WERI-Rb-1 (cell line): ENCODE measurements around the gene FRMD4A.
A peak's percentile ranks its signal among the peaks of the same experiment; 100 is the strongest.

Experiments
- DNase-seq: peaks from one replicate; pipeline ENCODE4 v3.0.0-alpha.2; 2020
- H3K27ac ChIP-seq: fragments of 250-450 bp; sonication (Bioruptor Pico); 2 replicates; pipeline ENCODE4 v1.5.1; 2020; ENCODE audit warnings: mild to moderate bottlenecking, moderate library complexity
- H3K27me3 ChIP-seq: fragments of 250-450 bp; sonication (Bioruptor Pico); 2 replicates; pipeline ENCODE4 v1.5.1; 2021; ENCODE audit warnings: mild to moderate bottlenecking, low read depth, moderate library complexity; ENCODE audit not compliant: insufficient read depth, severe bottlenecking
- H3K36me3 ChIP-seq: fragments of 250-450 bp; sonication (Bioruptor Pico); 2 replicates; pipeline ENCODE4 v1.5.1; 2020; ENCODE audit warnings: mild to moderate bottlenecking, moderate library complexity
- H3K4me3 ChIP-seq: 2 replicates; pipeline ENCODE4 v1.5.1; 2011; ENCODE audit warnings: low read depth, mild to moderate bottlenecking, control low read depth, low read length
- H3K9me3 ChIP-seq: fragments of 250-450 bp; sonication (Bioruptor Pico); 2 replicates; pipeline ENCODE4 v1.5.1; 2021; ENCODE audit warnings: mild to moderate bottlenecking, moderate library complexity; ENCODE audit not compliant: severe bottlenecking
- TF ChIP-seq, protein P1 (sequence below): IDR thresholded peaks from 2 replicates; pipeline ENCODE4 v1.5.1; 2011; ENCODE audit warnings: low read depth, mild to moderate bottlenecking, control low read depth, inconsistent platforms, low read length

The FRMD4A gene

DNA sequence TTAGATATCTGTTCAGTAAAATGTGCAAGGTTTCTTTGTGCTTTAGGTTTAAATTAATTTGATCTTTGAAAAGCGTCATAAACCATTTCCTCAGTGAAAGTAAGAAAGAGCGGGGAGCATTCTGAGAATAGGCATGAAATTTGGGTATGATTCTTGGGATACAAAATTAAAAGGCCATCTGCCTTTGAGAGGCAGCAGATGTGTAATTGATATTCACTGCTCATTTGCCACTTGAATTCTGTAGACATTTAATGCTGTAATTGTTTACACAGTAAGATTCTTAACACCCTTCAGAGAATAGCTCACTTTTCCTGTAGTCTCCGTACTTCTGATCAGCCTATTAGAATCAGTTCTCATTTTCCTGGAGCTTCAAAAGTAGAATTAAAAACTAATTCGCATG is 18.7 kb downstream of the FRMD4A start:
- Histone ChIP-seq H3K27ac (no peak overlapping the region), H3K27me3 (no peaks in the 10 kb centered on the region), H3K4me3 (no peak overlapping the region), H3K9me3 (no peaks in the 10 kb centered on the region), H3K36me3 (no peaks in the 10 kb centered on the region)
- TF ChIP-seq, protein P1, sequence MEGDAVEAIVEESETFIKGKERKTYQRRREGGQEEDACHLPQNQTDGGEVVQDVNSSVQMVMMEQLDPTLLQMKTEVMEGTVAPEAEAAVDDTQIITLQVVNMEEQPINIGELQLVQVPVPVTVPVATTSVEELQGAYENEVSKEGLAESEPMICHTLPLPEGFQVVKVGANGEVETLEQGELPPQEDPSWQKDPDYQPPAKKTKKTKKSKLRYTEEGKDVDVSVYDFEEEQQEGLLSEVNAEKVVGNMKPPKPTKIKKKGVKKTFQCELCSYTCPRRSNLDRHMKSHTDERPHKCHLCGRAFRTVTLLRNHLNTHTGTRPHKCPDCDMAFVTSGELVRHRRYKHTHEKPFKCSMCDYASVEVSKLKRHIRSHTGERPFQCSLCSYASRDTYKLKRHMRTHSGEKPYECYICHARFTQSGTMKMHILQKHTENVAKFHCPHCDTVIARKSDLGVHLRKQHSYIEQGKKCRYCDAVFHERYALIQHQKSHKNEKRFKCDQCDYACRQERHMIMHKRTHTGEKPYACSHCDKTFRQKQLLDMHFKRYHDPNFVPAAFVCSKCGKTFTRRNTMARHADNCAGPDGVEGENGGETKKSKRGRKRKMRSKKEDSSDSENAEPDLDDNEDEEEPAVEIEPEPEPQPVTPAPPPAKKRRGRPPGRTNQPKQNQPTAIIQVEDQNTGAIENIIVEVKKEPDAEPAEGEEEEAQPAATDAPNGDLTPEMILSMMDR = no peak
- no peak for DNase-seq

DNA sequence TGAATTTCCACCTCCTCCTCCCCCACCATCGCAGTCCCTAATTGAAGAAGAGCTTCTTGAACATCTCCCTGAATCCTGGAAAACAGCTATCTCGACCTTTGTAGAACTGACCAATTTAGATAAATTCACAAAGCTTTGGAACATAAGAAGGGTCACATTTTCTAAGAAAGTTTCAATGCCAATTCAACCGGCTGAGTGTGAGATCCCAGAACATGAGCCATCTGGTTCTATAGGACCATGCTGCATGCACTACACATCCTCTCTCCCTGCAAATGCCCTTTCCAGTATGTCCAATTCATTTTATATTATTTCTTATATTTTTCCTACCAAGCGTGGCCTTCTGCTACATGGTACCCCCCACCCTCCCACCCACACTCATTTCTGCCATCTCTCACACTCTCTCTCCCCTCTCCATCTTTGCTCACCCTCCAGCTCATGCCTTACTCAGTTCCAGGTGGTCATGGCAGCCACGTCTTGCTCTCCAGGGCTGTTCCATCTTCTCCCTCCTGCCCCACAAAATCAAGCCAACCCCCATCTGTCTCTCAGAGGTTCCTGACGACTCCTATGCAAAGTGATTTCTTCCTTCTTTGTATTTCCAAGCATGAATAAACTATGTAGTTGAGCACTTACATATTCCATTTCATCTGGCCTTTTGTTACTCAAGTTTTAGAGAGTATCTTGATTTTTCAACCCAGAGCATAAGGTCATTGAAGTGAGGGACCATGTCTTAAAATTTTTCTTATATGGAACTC is 19.3 kb downstream of the FRMD4A start:
- Histone ChIP-seq H3K27ac (no peak overlapping the region), H3K36me3 (no peaks in the 10 kb centered on the region), H3K27me3 (no peaks in the 10 kb centered on the region), H3K9me3 (no peaks in the 10 kb centered on the region), H3K4me3 (no peak overlapping the region)
- TF ChIP-seq, protein P1 = no peak
- DNase-seq = no peak

DNA sequence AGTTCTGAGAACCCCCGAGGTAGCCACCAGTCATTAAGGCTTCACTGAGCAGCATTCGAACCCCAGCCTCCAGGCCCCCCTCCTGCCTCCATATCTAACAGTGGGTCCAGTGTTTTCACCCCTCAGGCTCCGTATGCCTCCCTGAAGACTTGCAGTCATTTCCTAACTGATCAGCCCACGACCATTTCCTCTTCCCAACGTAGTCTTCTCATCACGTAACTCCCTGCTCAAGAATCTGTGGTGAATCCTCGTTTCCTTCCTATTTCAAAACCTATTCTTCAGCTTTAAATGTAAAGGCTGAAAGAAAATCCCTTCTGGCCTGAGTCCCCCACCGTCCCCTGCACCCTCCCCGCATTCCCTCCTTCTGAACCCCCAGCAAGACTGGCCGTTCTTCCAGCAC is 21.1 kb downstream of the FRMD4A start:
- Histone ChIP-seq H3K36me3 (no peaks in the 10 kb centered on the region), H3K27ac (no peak overlapping the region), H3K27me3 (no peaks in the 10 kb centered on the region), H3K4me3 (no peak overlapping the region), H3K9me3 (no peaks in the 10 kb centered on the region)
- DNase-seq = no peak
- TF ChIP-seq, protein P1 = no peak

DNA sequence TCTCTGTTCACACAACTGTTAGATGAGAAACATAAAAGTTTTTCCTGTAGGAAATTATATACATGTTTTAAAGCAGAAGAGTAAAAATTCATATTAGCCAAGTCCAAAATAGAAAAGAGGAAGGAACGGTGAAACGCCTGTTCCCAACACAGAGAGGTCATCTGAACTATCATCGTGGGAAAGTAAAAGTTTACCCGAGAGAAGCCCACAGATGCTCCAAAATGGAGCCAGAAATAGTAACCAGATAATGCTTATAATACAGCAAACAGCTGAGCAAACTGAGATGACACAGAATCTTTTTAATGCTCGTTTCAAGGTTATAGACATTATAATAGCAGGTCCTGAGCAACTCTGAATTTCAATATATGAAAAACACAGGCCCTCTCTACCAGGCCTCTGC is 24.5 kb downstream of the FRMD4A start:
- TF ChIP-seq, protein P1 = no peak
- DNase-seq = no peak
- no peak overlapping the region for H3K27ac ChIP-seq
- no peak overlapping the region for H3K4me3 ChIP-seq
- no peaks in the 10 kb centered on the region for H3K27me3 ChIP-seq
- H3K36me3 ChIP-seq = no peaks in the 10 kb centered on the region
- no peaks in the 10 kb centered on the region for H3K9me3 ChIP-seq

DNA sequence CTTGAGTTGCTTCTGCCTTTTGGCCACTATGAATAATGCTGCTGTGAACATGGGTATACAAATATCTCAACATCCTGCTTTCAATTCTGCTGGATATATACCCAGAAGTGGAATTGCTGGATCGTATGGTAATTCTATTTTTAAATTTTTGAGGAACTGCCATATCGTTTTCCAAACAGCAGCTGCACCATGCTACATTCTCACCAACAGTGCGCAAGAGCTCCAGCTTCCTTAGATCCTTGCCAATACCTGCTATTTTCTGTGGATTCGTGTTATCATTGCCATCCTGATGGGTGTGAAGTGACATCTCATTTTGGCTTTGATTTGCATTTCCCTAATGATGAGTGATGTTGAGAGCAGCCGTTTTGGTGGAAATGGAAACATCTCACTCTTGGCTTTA is 26.7 kb downstream of the FRMD4A start:
- Histone ChIP-seq H3K9me3 (no peaks in the 10 kb centered on the region), H3K27ac (no peak overlapping the region), H3K27me3 (no peaks in the 10 kb centered on the region), H3K4me3 (no peak overlapping the region), H3K36me3 (no peaks in the 10 kb centered on the region)
- TF ChIP-seq, protein P1 = no peak
- no peak for DNase-seq

DNA sequence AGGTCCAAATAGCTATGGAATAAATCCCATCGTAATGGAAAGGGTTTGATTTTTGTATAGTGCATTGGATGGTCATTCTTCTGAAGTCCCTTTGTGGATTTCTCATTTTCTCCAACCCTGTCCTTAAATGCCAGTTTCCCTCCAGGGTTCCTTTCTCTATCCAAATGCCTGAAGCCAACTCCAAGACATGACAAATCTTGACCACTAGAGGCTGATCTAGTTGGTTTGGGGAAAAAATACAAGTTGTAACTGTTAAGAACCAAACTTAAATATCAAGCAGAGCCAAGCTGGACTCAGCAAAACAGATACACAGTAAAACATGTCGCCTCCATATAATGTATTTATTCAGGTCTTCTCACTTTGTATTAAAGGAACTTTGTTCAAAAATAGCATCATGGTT is 28.7 kb downstream of the FRMD4A start:
- Histone ChIP-seq H3K27ac (no peak overlapping the region), H3K4me3 (no peak overlapping the region), H3K27me3 (no peaks in the 10 kb centered on the region), H3K9me3 (no peaks in the 10 kb centered on the region), H3K36me3 (no peaks in the 10 kb centered on the region)
- DNase-seq = no peak
- TF ChIP-seq, protein P1 = 0 out of 2 replicates have a peak, but pooled peaks have one; percentile 17
